HepG2 (cell line): ENCODE measurements around the gene SRP68. TPM values are rescaled to one million over a fixed set of nuclear protein-coding genes. Genes with fewer than 3 reads are reported as not detected.

ENCODE experiments used
- ATAC-seq: fragments of 200-7000 bp; cut with Tn5 transposase; 3 replicates; pipeline ENCODE4 v1.9.1; 2020; ENCODE audit warnings: mild to moderate bottlenecking, moderate library complexity
- BruUV-seq: library from RNA; stranded (reverse); fragments of 400-500 nt; replicated peaks from 2 replicates; lab custom pipeline; 2021; lab: Mats Ljungman, UMichigan
- CTCF ChIA-PET: fragments of 300-600 bp; formaldehyde crosslinking; extraction: SDS; loops from one replicate; lab custom pipeline; 2021; ENCODE audit warnings: low total read pairs, inconsistent platforms, low intra/inter-chr PET ratio; lab: Yijun Ruan, JAX
- POLR2A ChIA-PET: fragments of 350-600 bp; sonication (Branson Sonifier 250); formaldehyde crosslinking; loops from one replicate; lab custom pipeline; 2020; ENCODE audit warnings: antibody characterized with exemption, inconsistent platforms; lab: Yijun Ruan, JAX
- DNase-seq: peaks from one replicate; pipeline ENCODE4 v3.0.0-alpha.2; 2015; ENCODE audit warnings: low spot score
- FAIRE-seq: peaks from 3 replicates; lab custom pipeline; 2011; peaks lifted over from hg19 to GRCh38; lab: Jason Lieb, UNC
- H2AFZ ChIP-seq: one replicate; pipeline ENCODE4 v1.6.1; 2011; ENCODE audit warnings: low read length, inconsistent platforms
- H3K27ac ChIP-seq: fragments of 300-600 bp; 3 replicates; pipeline ENCODE4 v1.8.0; 2011; ENCODE audit warnings: mixed run types, mild to moderate bottlenecking, mixed read lengths, low read length, inconsistent platforms; ENCODE audit not compliant: insufficient read depth; ENCODE audit errors: extremely low read length
- H3K27me3 ChIP-seq, 2 experiments: fragments of 200-600 bp in 1 of 2; 2 replicates in 1 of 2; 3 replicates in 1 of 2; pipeline versions ENCODE4 v1.6.0 to v1.8.0; 2011; ENCODE audit warnings: low read length in 2 of 2, mild to moderate bottlenecking in 2 of 2, moderate library complexity in 2 of 2, inconsistent platforms in 1 of 2; ENCODE audit not compliant: insufficient read depth in 2 of 2, control insufficient read depth in 1 of 2
- H3K36me3 ChIP-seq, 2 experiments: fragments of 200-600 bp in 1 of 2; replicated peaks in 1 of 2; 2 replicates in 1 of 2; 3 replicates in 1 of 2; pipeline versions ENCODE4 v1.5.1 to v1.8.0; 2011; ENCODE audit warnings: low read length in 2 of 2, inconsistent platforms in 1 of 2; ENCODE audit not compliant: insufficient read depth in 2 of 2, control insufficient read depth in 1 of 2
- H3K4me1 ChIP-seq: 2 replicates; pipeline ENCODE4 v1.5.1; 2012; ENCODE audit warnings: low read length, inconsistent platforms; ENCODE audit not compliant: insufficient read depth
- H3K4me2 ChIP-seq: 2 replicates; pipeline ENCODE4 v1.6.0; 2011; ENCODE audit warnings: low read depth, low read length, inconsistent platforms
- H3K4me3 ChIP-seq, 3 experiments: fragments of 200-600 bp in 1 of 3; sonication (generic), shearing (Covaris generic) in 1 of 3; replicated peaks in 1 of 3; 2 replicates each; pipeline ENCODE4 v1.5.1; 2011 to 2016; ENCODE audit warnings: low read length in 3 of 3, inconsistent platforms in 2 of 3, low read depth in 2 of 3, mild to moderate bottlenecking in 2 of 3, control low read depth in 1 of 3, mixed read lengths in 1 of 3; ENCODE audit not compliant: insufficient read depth in 1 of 3
- H3K79me2 ChIP-seq: one replicate; pipeline ENCODE4 v1.6.1; 2011; ENCODE audit warnings: low read length, inconsistent platforms; ENCODE audit not compliant: insufficient read depth
- H3K9ac ChIP-seq: 2 replicates; pipeline ENCODE4 v1.6.0; 2011; ENCODE audit warnings: mild to moderate bottlenecking, low read depth, low read length, inconsistent platforms; ENCODE audit not compliant: insufficient read depth
- H3K9me3 ChIP-seq: 2 replicates; pipeline ENCODE4 v1.5.1; 2012; ENCODE audit warnings: mild to moderate bottlenecking, low read length
- H4K20me1 ChIP-seq: 2 replicates; pipeline ENCODE4 v1.6.0; 2011; ENCODE audit warnings: inconsistent platforms, mild to moderate bottlenecking, low read length, moderate library complexity; ENCODE audit not compliant: insufficient read depth
- AGO1 ChIP-seq: fragments of 200-400 bp; formaldehyde crosslinking; IDR thresholded peaks from 2 replicates; pipeline ENCODE4 v1.6.1; 2017; ENCODE audit warnings: mild to moderate bottlenecking, low read depth, low read length, moderate library complexity; ENCODE audit not compliant: poor library complexity, severe bottlenecking
- GLI4 ChIP-seq: sonication (generic); formaldehyde crosslinking; IDR thresholded peaks from 2 replicates; pipeline ENCODE4 v1.5.1; 2020; ENCODE audit warnings: missing genetic modification reagents, mild to moderate bottlenecking, moderate library complexity, borderline replicate concordance
- KLF9 ChIP-seq: IDR thresholded peaks from 2 replicates; pipeline ENCODE4 v1.6.1; 2016; ENCODE audit warnings: low read depth
- MIER3 ChIP-seq: IDR thresholded peaks from 2 replicates; pipeline ENCODE4 v1.6.1; 2016; ENCODE audit warnings: missing compliant biosample characterization, borderline replicate concordance
- MYPOP ChIP-seq: sonication (generic); formaldehyde crosslinking; IDR thresholded peaks from 2 replicates; pipeline ENCODE4 v1.8.1; 2023; ENCODE audit warnings: mild to moderate bottlenecking, moderate library complexity, missing genetic modification reagents
- NR2F2 ChIP-seq: IDR thresholded peaks from 2 replicates; pipeline ENCODE4 v1.6.1; 2012; ENCODE audit warnings: low read depth, inconsistent platforms, borderline replicate concordance
- PCBP1 ChIP-seq: fragments of 200-400 bp; formaldehyde crosslinking; IDR thresholded peaks from 2 replicates; pipeline ENCODE4 v1.6.1; 2017; ENCODE audit warnings: mild to moderate bottlenecking, low read depth, low read length, borderline replicate concordance
- SMYD3 ChIP-seq: sonication (generic); formaldehyde crosslinking; IDR thresholded peaks from 2 replicates; pipeline ENCODE4 v1.8.1; 2023; ENCODE audit warnings: mild to moderate bottlenecking, missing genetic modification reagents
- SNAPC2 ChIP-seq: sonication (generic); formaldehyde crosslinking; IDR thresholded peaks from 2 replicates; pipeline ENCODE4 v1.8.1; 2022; ENCODE audit warnings: mild to moderate bottlenecking, missing genetic modification reagents
- ZFP82 ChIP-seq: sonication (generic); formaldehyde crosslinking; IDR thresholded peaks from 2 replicates; pipeline ENCODE4 v1.5.1; 2020; ENCODE audit warnings: mild to moderate bottlenecking, missing genetic modification reagents, borderline replicate concordance
- ZNF136 ChIP-seq: sonication (generic); formaldehyde crosslinking; IDR thresholded peaks from 2 replicates; pipeline ENCODE4 v1.8.1; 2022; ENCODE audit warnings: low read depth, mild to moderate bottlenecking, moderate library complexity, missing genetic modification reagents
- ZNF230 ChIP-seq: sonication (generic); formaldehyde crosslinking; IDR thresholded peaks from 2 replicates; pipeline ENCODE4 v1.4.0; 2020; ENCODE audit warnings: mild to moderate bottlenecking, missing genetic modification reagents
- ZNF619 ChIP-seq: sonication (generic); formaldehyde crosslinking; IDR thresholded peaks from 2 replicates; pipeline ENCODE4 v1.4.0; 2020; ENCODE audit warnings: mild to moderate bottlenecking, missing genetic modification reagents
- ZNF782 ChIP-seq: sonication (generic); formaldehyde crosslinking; IDR thresholded peaks from 2 replicates; pipeline ENCODE4 v1.4.0; 2020; ENCODE audit warnings: missing genetic modification reagents, mild to moderate bottlenecking, borderline replicate concordance
- WGBS: methylation state at CpG from one replicate; pipeline ENCODE4 v1.1.6; 2017; ENCODE audit warnings: low lambda C conversion rate; 5-methylcytosine and 5-hydroxymethylcytosine counted together
- in situ Hi-C: cut with HindIII; loops from 2 replicates; pipeline ENCODE4 v1.10.0; 2017; ENCODE audit warnings: low pct_unique_long_range_greater_than_20kb; ENCODE audit not compliant: extremely low pct_ligation_motif_present
- intact Hi-C: fragments of 100-400 bp; cut with micrococcal nuclease; formaldehyde crosslinking; loops from one replicate; pipeline ENCODE4 v1.10.0; 2022; ENCODE audit not compliant: unreplicated experiment
- polyA plus RNA-seq, 8 experiments: library from polyadenylated mRNA; depleted of rRNA in 3 of 8; stranded (reverse) in 7 of 8; unstranded in 1 of 8; fragments of >200 nt; fragmentation: Illumina TruSeq in 4 of 8; extraction: Trizol in 4 of 8; gene quantifications; 2 replicates each; pipeline versions ENCODE4 v1.2.1 to v1.2.3, GENCODE V29; 2011 to 2016; ENCODE audit warnings: low read depth in 4 of 8, missing spikeins in 1 of 8, mixed read lengths in 1 of 8; ENCODE audit not compliant: insufficient read depth in 1 of 8
- total RNA-seq, 5 experiments: library from RNA; depleted of rRNA; stranded (reverse); fragments of >200 nt; fragmentation: Illumina TruSeq; extraction: Trizol; gene quantifications; 2 replicates each; pipeline ENCODE4 v1.2.3, GENCODE V29; 2016; ENCODE audit warnings: low read depth in 1 of 5
- TF ChIP-seq, protein P1 (sequence below): sonication (generic); formaldehyde crosslinking; IDR thresholded peaks from 2 replicates; pipeline ENCODE4 v1.5.0; 2020; ENCODE audit warnings: mild to moderate bottlenecking, missing genetic modification reagents, borderline replicate concordance

Gene SRP68
- total and polyA plus RNA-seq, 2 of the 13 experiments (the other 11 are each of a cell fraction or from before 2014, with no cell fraction given), result 39.8 to 74.3 TPM

DNA sequence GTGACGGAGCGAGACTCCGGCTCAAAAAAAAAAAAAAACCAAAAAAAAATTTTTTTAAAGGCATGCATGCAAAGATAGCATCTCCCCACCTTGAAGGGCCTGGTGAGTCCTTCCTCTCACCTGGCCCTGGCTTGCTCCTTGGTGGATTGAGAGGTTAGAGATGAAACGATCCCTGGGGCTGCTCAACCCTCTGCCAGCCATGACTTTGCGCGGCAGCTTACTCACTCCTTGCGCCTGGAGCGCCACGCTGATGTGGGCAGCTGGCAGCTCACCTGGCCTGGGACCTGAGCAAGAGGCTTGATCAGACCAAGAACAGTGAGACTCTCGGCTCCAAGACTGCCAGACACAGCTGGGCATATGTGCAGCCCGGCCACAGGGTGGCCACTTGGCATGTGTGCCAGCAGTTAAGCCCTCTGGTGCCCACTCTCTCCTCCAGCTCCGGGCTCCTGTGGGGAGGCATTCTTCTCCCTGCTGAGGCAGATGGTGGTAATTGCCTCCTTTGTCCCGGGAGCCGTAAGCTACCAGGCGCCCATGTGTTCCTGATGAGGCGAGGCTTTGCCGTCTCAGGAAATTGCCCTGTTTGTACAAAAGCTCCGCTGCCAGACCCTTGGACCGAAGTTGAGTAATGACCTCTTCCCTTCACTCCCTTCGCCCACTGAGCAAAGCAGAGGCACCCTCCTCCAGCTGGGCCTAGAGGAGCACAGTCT, 40.1 kb downstream of the SRP68 start:
- no peak overlapping the region for H3K27ac ChIP-seq
- H4K20me1 ChIP-seq, result no peaks in the 10 kb centered on the region
- ATAC-seq, result peak; percentile 17
- peaks cover 56% of the 10 kb centered on the region for H3K4me1 ChIP-seq
- WGBS, result 39% methylated on average over 18 of the region's 20 CpGs
- H2AFZ ChIP-seq, result peak overlapping the region; percentile 67
- in situ Hi-C loops (no loop called here), intact Hi-C loops (no loop called here)
- H3K4me3 ChIP-seq, result peak overlapping the region in 2 of 3 experiments; percentile 17 to 49; a peak in 5 of 6 replicates
- H3K9ac ChIP-seq, result peak overlapping the region; percentile 34
- H3K4me2 ChIP-seq, result peak overlapping the region; percentile 81
- FAIRE-seq, result peak; percentile 79
- BruUV-seq, result no TSS peak
- no peaks in the 10 kb centered on the region for H3K36me3 ChIP-seq
- POLR2A ChIA-PET, result interaction anchor here (0.8 to 1.5 kb wide), 7 partner anchors 24 to 252 kb away, joined by 3 to 5 read pairs (median 4); partner anchors contain the start of gene SRP68
- no peaks in the 10 kb centered on the region; a peak in 1 of 5 replicates for H3K27me3 ChIP-seq
- CTCF ChIA-PET, result no interaction called here
- DNase-seq, result peak; percentile 49
- H3K9me3 ChIP-seq, result no peaks in the 10 kb centered on the region
- H3K79me2 ChIP-seq, result no peaks in the 10 kb centered on the region
- TF ChIP-seq ZNF230 (CRISPR knock-in tag) (no peak), ZNF619 (CRISPR knock-in tag) (no peak), PCBP1 (no peak), MIER3 (peak; percentile 79; the same call in 1 of the 2 replicates), AGO1 (no peak), SMYD3 (CRISPR knock-in tag) (no peak), MYPOP (CRISPR knock-in tag) (no peak), ZNF136 (no peak), ZNF782 (CRISPR knock-in tag) (no peak), GLI4 (CRISPR knock-in tag) (no peak), ZFP82 (no peak), SNAPC2 (no peak), KLF9 (CRISPR knock-in tag) (no peak), NR2F2 (no peak)
- TF ChIP-seq, protein P1, sequence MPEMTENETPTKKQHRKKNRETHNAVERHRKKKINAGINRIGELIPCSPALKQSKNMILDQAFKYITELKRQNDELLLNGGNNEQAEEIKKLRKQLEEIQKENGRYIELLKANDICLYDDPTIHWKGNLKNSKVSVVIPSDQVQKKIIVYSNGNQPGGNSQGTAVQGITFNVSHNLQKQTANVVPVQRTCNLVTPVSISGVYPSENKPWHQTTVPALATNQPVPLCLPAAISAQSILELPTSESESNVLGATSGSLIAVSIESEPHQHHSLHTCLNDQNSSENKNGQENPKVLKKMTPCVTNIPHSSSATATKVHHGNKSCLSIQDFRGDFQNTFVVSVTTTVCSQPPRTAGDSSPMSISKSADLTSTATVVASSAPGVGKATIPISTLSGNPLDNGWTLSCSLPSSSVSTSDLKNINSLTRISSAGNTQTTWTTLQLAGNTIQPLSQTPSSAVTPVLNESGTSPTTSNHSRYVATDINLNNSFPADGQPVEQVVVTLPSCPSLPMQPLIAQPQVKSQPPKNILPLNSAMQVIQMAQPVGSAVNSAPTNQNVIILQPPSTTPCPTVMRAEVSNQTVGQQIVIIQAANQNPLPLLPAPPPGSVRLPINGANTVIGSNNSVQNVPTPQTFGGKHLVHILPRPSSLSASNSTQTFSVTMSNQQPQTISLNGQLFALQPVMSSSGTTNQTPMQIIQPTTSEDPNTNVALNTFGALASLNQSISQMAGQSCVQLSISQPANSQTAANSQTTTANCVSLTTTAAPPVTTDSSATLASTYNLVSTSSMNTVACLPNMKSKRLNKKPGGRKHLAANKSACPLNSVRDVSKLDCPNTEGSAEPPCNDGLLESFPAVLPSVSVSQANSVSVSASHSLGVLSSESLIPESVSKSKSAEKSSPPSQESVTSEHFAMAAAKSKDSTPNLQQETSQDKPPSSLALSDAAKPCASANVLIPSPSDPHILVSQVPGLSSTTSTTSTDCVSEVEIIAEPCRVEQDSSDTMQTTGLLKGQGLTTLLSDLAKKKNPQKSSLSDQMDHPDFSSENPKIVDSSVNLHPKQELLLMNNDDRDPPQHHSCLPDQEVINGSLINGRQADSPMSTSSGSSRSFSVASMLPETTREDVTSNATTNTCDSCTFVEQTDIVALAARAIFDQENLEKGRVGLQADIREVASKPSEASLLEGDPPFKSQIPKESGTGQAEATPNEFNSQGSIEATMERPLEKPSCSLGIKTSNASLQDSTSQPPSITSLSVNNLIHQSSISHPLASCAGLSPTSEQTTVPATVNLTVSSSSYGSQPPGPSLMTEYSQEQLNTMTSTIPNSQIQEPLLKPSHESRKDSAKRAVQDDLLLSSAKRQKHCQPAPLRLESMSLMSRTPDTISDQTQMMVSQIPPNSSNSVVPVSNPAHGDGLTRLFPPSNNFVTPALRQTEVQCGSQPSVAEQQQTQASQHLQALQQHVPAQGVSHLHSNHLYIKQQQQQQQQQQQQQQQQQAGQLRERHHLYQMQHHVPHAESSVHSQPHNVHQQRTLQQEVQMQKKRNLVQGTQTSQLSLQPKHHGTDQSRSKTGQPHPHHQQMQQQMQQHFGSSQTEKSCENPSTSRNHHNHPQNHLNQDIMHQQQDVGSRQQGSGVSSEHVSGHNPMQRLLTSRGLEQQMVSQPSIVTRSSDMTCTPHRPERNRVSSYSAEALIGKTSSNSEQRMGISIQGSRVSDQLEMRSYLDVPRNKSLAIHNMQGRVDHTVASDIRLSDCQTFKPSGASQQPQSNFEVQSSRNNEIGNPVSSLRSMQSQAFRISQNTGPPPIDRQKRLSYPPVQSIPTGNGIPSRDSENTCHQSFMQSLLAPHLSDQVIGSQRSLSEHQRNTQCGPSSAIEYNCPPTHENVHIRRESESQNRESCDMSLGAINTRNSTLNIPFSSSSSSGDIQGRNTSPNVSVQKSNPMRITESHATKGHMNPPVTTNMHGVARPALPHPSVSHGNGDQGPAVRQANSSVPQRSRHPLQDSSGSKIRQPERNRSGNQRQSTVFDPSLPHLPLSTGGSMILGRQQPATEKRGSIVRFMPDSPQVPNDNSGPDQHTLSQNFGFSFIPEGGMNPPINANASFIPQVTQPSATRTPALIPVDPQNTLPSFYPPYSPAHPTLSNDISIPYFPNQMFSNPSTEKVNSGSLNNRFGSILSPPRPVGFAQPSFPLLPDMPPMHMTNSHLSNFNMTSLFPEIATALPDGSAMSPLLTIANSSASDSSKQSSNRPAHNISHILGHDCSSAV, result no peak
